Stimulated activated CD8-positive, alpha-beta memory T cell treated with anti-CD3 and anti-CD28 coated beads, Interleukin-15, amount 100 ng/mL, for 24 hours (primary cell): Measurements from ENCODE around the gene SPRN.

Experiments
- DNase-seq: peaks from one replicate; pipeline ENCODE4 v3.0.0-alpha.2; 2020; ENCODE audit warnings: low read depth

The SPRN gene

DNA sequence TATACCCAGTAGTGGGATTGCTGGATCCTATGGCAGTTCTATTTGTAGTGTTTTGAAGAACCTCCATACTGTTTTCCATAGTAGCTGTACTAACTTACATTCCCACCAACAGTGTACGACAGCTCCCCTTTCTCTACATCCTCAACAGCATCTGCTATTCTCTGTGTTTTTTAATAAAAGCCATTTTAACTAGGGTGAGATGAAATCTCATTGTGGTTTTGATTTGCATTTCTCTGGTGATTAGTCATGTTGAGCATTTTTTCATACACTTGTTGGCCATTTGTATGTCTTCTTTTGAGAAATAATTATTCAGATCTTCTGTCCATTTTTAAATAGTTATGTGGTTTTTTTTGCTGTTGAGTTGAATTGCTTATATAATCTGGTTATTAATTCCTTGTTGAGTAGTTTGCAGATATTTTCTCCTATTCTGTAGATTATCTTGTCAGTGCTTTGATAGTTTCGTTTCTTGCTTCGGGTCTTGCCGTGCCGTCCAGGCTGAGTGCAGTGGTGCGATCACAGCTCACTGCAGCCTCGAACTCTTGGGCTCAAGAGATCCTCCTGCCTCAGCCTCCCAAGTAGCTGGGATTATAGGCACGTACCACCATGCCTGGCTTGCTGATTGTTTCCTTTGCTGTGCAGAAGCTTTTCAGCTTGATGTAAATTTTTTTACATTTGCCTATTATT is 18.4 kb downstream of the SPRN start:
- no peak for DNase-seq

DNA sequence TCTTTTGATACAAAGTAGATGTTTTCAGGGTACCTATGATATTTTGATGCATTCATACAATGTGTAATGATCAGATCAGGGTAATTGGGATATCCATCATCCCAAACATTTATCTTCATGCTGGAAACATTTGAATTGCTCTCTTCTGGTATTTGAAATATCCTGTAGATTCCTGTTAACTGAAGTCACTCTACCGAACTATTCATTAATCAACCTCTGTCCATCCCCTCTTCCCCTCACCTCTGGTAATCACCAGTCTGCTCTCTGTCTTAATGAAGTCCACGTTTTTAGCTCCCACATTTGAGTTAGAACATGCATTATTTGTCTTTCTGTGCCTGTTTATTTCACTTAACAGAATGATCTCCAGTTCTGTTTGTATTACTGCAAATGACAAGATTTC is 19.2 kb downstream of the SPRN start:
- no peak for DNase-seq

- DNase-seq, result no peak
Observed at GRCh38 chr10:133403784-133404183, 20.6 kb downstream of the SPRN start.

- DNase-seq, result no peak
Observed at GRCh38 chr10:133403359-133403758, 21.1 kb downstream of the SPRN start.

DNA sequence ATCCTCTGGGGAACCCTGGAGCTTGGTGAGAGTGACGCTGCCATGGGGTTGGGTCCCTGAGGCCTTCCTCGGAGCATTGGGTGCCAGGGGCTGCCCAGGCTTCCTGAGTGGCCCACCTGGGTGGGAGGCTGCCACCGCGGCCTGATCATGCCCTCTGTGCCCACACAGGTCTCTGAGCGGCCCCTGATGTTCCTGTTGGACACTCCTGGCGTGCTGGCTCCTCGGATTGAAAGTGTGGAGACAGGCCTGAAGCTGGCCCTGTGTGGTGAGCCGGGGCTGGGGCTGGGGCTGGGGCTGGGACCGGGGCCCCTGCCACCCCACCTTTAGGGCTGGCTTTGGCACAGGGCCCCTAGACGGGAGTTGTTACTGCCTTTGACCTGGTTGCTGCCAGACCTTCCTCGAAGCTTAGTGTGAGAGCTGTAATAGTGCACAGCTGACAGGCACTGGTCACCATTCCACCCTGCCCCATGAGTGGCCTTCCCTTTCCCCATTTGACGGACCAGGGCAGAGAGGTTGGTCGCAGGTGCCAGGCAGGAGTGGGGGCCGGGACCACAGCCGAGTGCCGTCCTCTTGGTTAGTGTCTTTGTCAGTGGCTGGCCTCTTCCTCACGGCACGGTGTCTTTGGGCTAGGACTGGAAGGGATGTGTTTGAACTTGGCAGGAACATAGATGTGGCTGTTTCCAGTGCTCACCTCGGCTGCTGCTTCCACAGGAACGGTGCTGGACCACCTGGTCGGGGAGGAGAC is 22.3 kb downstream of the SPRN start:
- DNase-seq, result no peak

GRCh38 chr10:133401500-133401899 is 22.9 kb downstream of the SPRN start:
- DNase-seq, result no peak

GRCh38 chr10:133400624-133401424 is 23.6 kb downstream of the SPRN start:
- DNase-seq, result no peak

GRCh38 chr10:133399123-133399601 is 25.3 kb downstream of the SPRN start:
- no peak for DNase-seq

GRCh38 chr10:133397938-133398337 is 26.5 kb downstream of the SPRN start:
- DNase-seq, result no peak

- no peak for DNase-seq
Observed at GRCh38 chr10:133396035-133396624, 28.3 kb downstream of the SPRN start.

GRCh38 chr10:133394801-133395221 is 29.6 kb downstream of the SPRN start:
- DNase-seq, result no peak

DNA sequence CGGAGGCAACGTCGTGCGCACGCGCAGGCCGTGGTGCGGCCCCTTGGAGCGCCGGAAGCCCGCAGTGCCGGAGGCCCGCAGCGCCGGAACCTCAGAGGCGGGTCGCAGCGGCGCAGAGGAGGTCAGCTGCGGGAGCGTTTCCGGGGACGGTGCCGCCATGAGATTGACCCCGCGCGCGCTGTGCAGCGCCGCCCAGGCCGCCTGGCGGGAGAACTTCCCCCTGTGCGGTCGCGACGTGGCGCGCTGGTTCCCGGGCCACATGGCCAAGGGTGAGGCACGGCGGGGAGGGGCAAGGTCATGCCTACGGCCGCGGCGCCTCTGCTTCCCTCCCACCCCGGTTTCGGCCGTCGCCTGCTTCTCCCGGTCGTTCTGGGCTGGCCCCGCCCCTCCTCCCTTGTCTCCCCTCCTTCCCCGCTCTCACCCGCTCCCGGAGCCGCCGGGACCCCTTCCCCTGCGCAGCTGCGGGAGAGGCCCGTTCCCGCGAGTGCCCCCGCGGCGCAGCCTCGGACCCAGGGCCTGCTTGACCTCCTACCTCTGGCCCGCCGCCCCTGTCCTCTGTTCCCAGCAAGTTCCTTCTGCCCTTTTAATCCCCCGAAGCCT is 30.3 kb downstream of the SPRN start, which contains the start of gene MTG1:
TSS of gene MTG1 (plus strand) at position 94 of the 600 bp plus-strand sequence. CDS start at position 158, 64 bp downstream.
- peak; percentile 96 for DNase-seq

- no peak for DNase-seq
Observed at GRCh38 chr10:133393401-133394063, 30.9 kb downstream of the SPRN start.

DNA sequence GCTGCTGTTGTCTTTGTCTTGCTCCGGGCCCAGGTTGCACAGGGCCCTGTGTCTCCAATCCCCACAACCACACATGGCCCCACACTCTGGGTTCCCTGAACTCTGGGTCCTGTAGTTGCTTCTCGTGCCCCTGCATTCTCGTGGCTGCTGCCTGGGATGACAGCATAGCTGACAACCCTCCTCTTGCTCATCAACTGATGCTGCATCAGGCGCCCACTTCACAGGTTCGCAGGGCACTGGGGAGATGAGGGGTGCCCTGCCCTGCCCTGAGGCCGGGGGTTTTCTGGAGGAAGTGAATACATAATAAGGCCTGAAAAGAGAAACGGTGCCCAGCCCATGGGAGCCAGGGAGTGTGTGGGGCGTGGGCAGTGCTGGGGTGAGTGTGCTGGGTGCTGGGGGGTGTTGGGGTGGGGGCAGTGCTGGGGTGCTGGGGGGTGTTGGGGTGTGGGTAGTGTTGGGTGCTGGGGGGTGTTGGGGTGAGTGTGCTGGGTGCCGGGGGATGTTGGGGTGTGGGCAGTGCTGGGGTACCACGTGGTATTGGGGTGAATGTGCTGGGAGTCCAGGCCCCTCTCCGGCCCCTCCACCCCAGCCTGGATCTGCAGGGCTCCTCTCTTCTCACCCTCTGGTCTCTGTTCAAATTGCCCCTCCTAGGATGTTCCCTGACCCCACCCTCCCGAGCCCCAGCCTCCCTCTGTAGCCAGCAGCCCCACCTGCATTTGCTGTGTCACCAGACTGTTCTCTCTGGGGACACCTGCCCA is 32.5 kb downstream of the SPRN start:
- DNase-seq, result no peak

DNA sequence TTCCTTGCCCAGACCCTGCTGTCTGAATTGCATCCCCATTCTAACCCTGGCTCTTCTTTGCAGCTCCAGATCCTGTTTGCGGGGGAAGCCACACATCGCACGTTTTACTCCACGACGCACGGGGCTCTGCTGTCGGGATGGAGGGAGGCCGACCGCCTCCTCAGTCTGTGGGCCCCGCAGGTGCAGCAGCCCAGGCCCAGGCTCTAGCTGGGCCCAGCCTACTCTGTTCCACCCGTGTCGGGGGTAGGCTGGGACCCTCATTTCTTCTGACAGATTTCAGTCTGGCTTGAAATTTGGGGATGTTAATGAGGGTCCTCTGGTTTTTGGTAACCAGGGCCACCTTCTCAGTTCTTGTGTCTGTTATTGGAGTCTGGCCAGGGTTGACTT is 33.2 kb downstream of the SPRN start:
- no peak for DNase-seq

DNA sequence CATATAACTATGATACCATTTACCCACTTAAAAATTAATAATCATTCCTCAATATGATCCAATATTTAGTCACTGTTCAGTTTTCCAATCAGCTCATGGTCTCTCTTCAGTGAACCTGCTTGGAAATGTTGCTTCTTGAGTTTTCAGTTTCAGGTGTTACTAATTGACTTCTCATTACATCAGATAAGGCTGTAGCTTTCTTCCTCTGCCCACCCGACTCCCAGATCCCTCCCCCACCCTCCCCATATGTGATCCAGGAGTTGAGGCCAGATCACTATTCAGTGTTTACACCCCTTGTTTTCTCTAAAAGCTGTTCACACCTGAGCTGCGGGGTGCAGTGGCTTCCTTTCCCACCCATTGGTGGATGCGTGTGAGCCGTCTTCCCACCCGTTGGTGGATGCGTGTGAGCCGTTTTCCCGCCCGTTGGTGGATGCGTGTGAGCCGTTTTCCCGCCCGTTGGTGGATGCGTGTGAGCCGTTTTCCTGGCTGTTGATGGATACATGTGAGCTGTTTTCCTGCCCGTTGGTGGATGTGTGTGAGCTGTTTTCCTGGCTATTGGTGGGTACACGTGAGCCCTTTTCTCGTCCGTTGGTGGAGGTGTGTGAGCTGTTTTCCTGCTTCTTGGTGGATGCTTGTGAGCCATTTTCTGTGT is 33.7 kb downstream of the SPRN start:
- DNase-seq, result no peak

DNA sequence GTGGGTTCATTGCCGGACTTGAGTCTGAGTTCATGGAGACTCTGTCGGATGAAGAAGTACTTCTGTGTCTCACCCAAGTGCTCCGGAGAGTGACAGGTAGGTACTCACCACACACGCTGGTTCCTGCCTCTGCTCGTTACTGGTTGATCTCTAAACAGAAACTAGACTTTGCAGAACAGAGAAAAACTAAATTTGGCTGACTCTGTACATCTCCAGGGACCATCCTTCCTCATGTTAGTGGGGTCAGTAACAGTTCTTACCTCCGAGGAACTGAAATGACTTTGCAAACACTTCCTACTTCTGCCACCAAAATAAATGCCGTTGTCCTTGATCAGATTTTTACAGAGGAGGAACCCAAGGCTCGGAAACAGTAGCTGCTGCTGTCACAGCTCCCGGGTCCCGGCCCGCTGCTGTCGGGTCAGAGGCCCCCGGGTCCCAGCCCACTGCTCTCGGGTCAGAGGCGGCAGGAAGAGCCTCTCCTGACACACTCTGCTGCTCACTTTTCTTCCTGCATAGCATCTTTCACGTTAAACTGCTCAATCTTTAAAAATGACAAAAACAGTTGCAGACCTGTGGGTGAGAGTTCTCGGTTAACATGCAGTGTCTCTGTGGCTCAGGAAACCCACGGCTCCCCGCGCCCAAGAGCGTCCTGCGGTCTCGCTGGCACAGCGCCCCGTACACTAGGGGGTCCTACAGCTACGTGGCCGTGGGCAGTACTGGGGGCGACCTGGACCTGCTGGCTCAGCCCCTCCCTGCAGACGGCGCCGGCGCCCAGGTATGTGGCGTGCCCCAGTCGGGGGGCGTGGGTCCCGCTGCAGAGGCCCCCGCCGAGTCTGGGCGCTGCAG is 35.2 kb downstream of the SPRN start:
- no peak for DNase-seq

GRCh38 chr10:133388236-133388972 is 36.0 kb downstream of the SPRN start:
- no peak for DNase-seq
